Endothelial cell of umbilical vein (primary cell): ENCODE results near the gene SBF1. TPM values are rescaled to one million over a fixed set of nuclear protein-coding genes. Genes with fewer than 3 reads are reported as not detected.

Experiments used
- BruUV-seq: library from RNA; stranded (reverse); fragments of 400-500 nt; replicated peaks from 2 replicates; lab custom pipeline; 2021; lab: Mats Ljungman, UMichigan
- CTCF ChIA-PET: fragments of 300-600, 350-600 bp; sonication (Branson Sonifier 250); formaldehyde crosslinking; loops from one replicate; lab custom pipeline; 2021; ENCODE audit warnings: antibody characterized with exemption, inconsistent platforms; lab: Charles Lee
- POLR2A ChIA-PET: fragments of 300-600, 350-600 bp; sonication (Branson Sonifier 250); formaldehyde crosslinking; loops from one replicate; lab custom pipeline; 2021; ENCODE audit warnings: antibody characterized with exemption, inconsistent platforms; lab: Charles Lee
- DNase-seq: peaks from one replicate; pipeline ENCODE4 v3.0.0-alpha.2; 2011; ENCODE audit warnings: low read depth, low spot score
- FAIRE-seq: peaks from 2 replicates; lab custom pipeline; 2011; peaks lifted over from hg19 to GRCh38; lab: Jason Lieb, UNC
- H2AFZ ChIP-seq: 2 replicates; pipeline ENCODE4 v1.6.0; 2012; ENCODE audit warnings: low read depth, low read length, control low read depth, inconsistent platforms
- H3K27ac ChIP-seq: 2 replicates; pipeline ENCODE4 v1.5.1; 2011; ENCODE audit warnings: low read depth, mild to moderate bottlenecking, control low read depth, low read length, moderate library complexity; ENCODE audit not compliant: insufficient read depth
- H3K27me3 ChIP-seq, 2 experiments: 2 replicates each; pipeline versions ENCODE4 v1.6.0 to v1.6.1; 2011; ENCODE audit warnings: low read length in 2 of 2, mixed read lengths in 1 of 2; ENCODE audit not compliant: control insufficient read depth in 2 of 2, insufficient read depth in 2 of 2
- H3K36me3 ChIP-seq, 2 experiments: 2 replicates in 1 of 2; 3 replicates in 1 of 2; pipeline ENCODE4 v1.5.1; 2011; ENCODE audit warnings: low read length in 2 of 2, mild to moderate bottlenecking in 1 of 2, moderate library complexity in 1 of 2; ENCODE audit not compliant: control insufficient read depth in 2 of 2, insufficient read depth in 2 of 2; ENCODE audit errors: extremely low read depth in 1 of 2
- H3K4me1 ChIP-seq: 3 replicates; pipeline ENCODE4 v1.5.1; 2011; ENCODE audit warnings: mild to moderate bottlenecking, low read length; ENCODE audit not compliant: control insufficient read depth, insufficient read depth; ENCODE audit errors: extremely low read depth
- H3K4me2 ChIP-seq: 2 replicates; pipeline ENCODE4 v1.6.1; 2011; ENCODE audit warnings: low read length, control low read depth, mixed read lengths; ENCODE audit not compliant: insufficient read depth
- H3K4me3 ChIP-seq, 3 experiments: fragments of 200-600 bp in 1 of 3; sonication (generic), shearing (Covaris generic) in 1 of 3; replicated peaks in 1 of 3; 2 replicates each; pipeline ENCODE4 v1.5.1; 2011 to 2016; ENCODE audit warnings: control low read depth in 3 of 3, low read length in 3 of 3, mild to moderate bottlenecking in 2 of 3, inconsistent platforms in 1 of 3, low read depth in 1 of 3, moderate library complexity in 1 of 3; ENCODE audit not compliant: insufficient read depth in 1 of 3
- H3K79me2 ChIP-seq: 2 replicates; pipeline ENCODE4 v1.6.0; 2012; ENCODE audit warnings: low read length, inconsistent platforms; ENCODE audit not compliant: control insufficient read depth, insufficient read depth
- H3K9ac ChIP-seq: replicated peaks from 2 replicates; pipeline ENCODE3; 2011; ENCODE audit warnings: low read length, control low read depth; ENCODE audit not compliant: insufficient read depth; ENCODE audit errors: extremely low read depth
- H3K9me1 ChIP-seq: replicated peaks from 3 replicates; pipeline ENCODE4 v1.6.0; 2011; ENCODE audit warnings: mild to moderate bottlenecking, low read length; ENCODE audit not compliant: control insufficient read depth, insufficient read depth; ENCODE audit errors: extremely low read depth
- H3K9me3 ChIP-seq: replicated peaks from 2 replicates; pipeline ENCODE4 v1.5.1; 2012; ENCODE audit warnings: low read length, inconsistent platforms; ENCODE audit not compliant: control insufficient read depth, insufficient read depth
- H4K20me1 ChIP-seq: replicated peaks from 2 replicates; pipeline ENCODE3; 2011; ENCODE audit warnings: mild to moderate bottlenecking, low read length; ENCODE audit not compliant: control insufficient read depth, insufficient read depth; ENCODE audit errors: extremely low read depth
- CTCF ChIP-seq, 2 donors: IDR thresholded peaks; 1 replicate in 1 of 2; 2 replicates in 1 of 2; pipeline ENCODE4 v1.5.1; 2011; ENCODE audit warnings: low read length in 2 of 2, mild to moderate bottlenecking in 2 of 2, moderate library complexity in 2 of 2, control low read depth in 1 of 2, inconsistent platforms in 1 of 2, low read depth in 1 of 2; ENCODE audit not compliant: insufficient read depth in 1 of 2; ENCODE audit errors: extremely low read depth in 1 of 2
- EZH2 ChIP-seq: IDR thresholded peaks from 2 replicates; pipeline ENCODE4 v1.6.1; 2012; ENCODE audit warnings: borderline replicate concordance, low read depth, mild to moderate bottlenecking, moderate library complexity, low read length, inconsistent platforms; ENCODE audit not compliant: severe bottlenecking
- FOS ChIP-seq: IDR thresholded peaks from 2 replicates; pipeline ENCODE4 v1.6.1; 2011; ENCODE audit warnings: mild to moderate bottlenecking, low read length, moderate library complexity, borderline replicate concordance; ENCODE audit not compliant: insufficient read depth
- GATA2 ChIP-seq: IDR thresholded peaks from 2 replicates; pipeline ENCODE4 v1.7.0; 2011; ENCODE audit warnings: low read depth, mild to moderate bottlenecking, moderate library complexity, mixed read lengths, low read length; ENCODE audit not compliant: insufficient read length, insufficient read depth
- JUN ChIP-seq: IDR thresholded peaks from 2 replicates; pipeline ENCODE4 v1.6.1; 2011; ENCODE audit warnings: borderline replicate concordance, low read depth; ENCODE audit not compliant: insufficient read length, insufficient read depth
- MYC ChIP-seq: IDR thresholded peaks from one replicate; pipeline ENCODE4 v1.6.1; 2011; ENCODE audit warnings: mild to moderate bottlenecking, low read depth, low read length
- POLR2A ChIP-seq: IDR thresholded peaks from 2 replicates; pipeline ENCODE4 v1.6.1; 2012; ENCODE audit warnings: low read depth, mild to moderate bottlenecking, control low read depth, low read length
- POLR2AphosphoS5 ChIP-seq: IDR thresholded peaks from 2 replicates; pipeline ENCODE4 v1.6.1; 2012; ENCODE audit warnings: low read depth, mild to moderate bottlenecking, control low read depth, low read length, moderate library complexity; ENCODE audit not compliant: insufficient read depth
- dilution Hi-C: fragments of 300-500 bp; cut with MboI; formaldehyde crosslinking; loops from one replicate; pipeline ENCODE4 v1.15.0; 2019; ENCODE audit warnings: low sequenced_read_pairs; ENCODE audit not compliant: extremely low pct_ligation_motif_present
- intact Hi-C: fragments of 100-400 bp; cut with micrococcal nuclease; formaldehyde crosslinking; loops from one replicate; pipeline ENCODE4 v1.10.0; 2022
- polyA plus RNA-seq, 4 experiments: library from polyadenylated mRNA; depleted of rRNA in 3 of 4; stranded (reverse) in 3 of 4; unstranded in 1 of 4; fragments of >200 nt; gene quantifications; 2 replicates each; pipeline versions ENCODE4 v1.2.1 to v1.2.3, GENCODE V29; 2011 to 2012; ENCODE audit warnings: missing spikeins in 1 of 4
- total RNA-seq: library from RNA; stranded (reverse); gene quantifications from 2 replicates; pipeline ENCODE4 v1.2.3, GENCODE V29; 2021
- TF ChIP-seq, protein P1 (sequence below): IDR thresholded peaks from 2 replicates; pipeline ENCODE4 v1.6.1; 2011; ENCODE audit not compliant: insufficient read depth, insufficient read length

The SBF1 gene
- total and polyA plus RNA-seq, 2 donors (not counting 3 experiments of a cell fraction or from before 2014, with no cell fraction given) = 36.3 to 68.6 TPM

GRCh38 chr22:50522208-50522805, 47.5 kb upstream of the SBF1 start:
- Histone ChIP-seq H3K9me1 (no peaks in the 10 kb centered on the region), H2AFZ (no peak overlapping the region), H3K4me2 (no peak overlapping the region), H3K4me1 (peaks cover 12% of the 10 kb centered on the region), H3K9ac (no peak overlapping the region), H3K36me3 (peaks cover 0 to 27% of the 10 kb centered on the region in 2 experiments), H3K27me3 (no peaks in the 10 kb centered on the region), H3K4me3 (no peak overlapping the region), H4K20me1 (no peaks in the 10 kb centered on the region), H3K9me3 (no peaks in the 10 kb centered on the region), H3K27ac (no peak overlapping the region), H3K79me2 (peaks cover 10% of the 10 kb centered on the region)
- TF ChIP-seq FOS (no peak), EZH2 (no peak), JUN (no peak), CTCF (IDR thresholded peaks at IDR 0.05; ENCODE audit: extremely low read depth in 1 of 2, insufficient read depth in 1 of 2, low read depth in 1 of 2, low read length in 2 of 2) (no peak), POLR2A (no peak), POLR2AphosphoS5 (no peak), MYC (no peak), GATA2 (no peak)
- TF ChIP-seq, protein P1, sequence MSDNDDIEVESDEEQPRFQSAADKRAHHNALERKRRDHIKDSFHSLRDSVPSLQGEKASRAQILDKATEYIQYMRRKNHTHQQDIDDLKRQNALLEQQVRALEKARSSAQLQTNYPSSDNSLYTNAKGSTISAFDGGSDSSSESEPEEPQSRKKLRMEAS = no peak
- CTCF ChIA-PET = interaction anchor here (0.7 kb wide), 1 partner anchor 17 kb away, joined by 3 read pairs; no protein-coding TSS in a partner anchor
- DNase-seq = no peak
- no TSS peak for BruUV-seq
- no peak for FAIRE-seq
- POLR2A ChIA-PET = interaction anchor here (1.1 kb wide), 1 partner anchor 14 kb away, joined by 4 read pairs; the partner anchor contains the start of genes LMF2 and NCAPH2
- intact Hi-C loops = no loop called here
- dilution Hi-C loops = no loop called here
